Neural progenitor cell (in vitro differentiated cells): ENCODE measurements around the gene UBN1.

ENCODE experiments used
- CTCF ChIP-seq: fragments of 200-600 bp; sonication (generic); IDR thresholded peaks from 2 replicates; pipeline ENCODE4 v1.5.1; 2017; ENCODE audit warnings: antibody characterized with exemption, mild to moderate bottlenecking
- EZH2 ChIP-seq: fragments of 200-600 bp; sonication (generic); IDR thresholded peaks from 2 replicates; pipeline ENCODE4 v1.6.1; 2017; ENCODE audit warnings: antibody characterized with exemption, mild to moderate bottlenecking, moderate library complexity
- EZH2phosphoT487 ChIP-seq: fragments of 200-600 bp; sonication (generic); IDR thresholded peaks from 2 replicates; pipeline ENCODE4 v1.6.1; 2017; ENCODE audit warnings: antibody characterized with exemption

- TF ChIP-seq CTCF (no peak), EZH2 (no peak), EZH2phosphoT487 (no peak)
Measured at GRCh38 chr16:4814046-4814445, 33.2 kb upstream of the UBN1 start.
